MG63 (cell line): ENCODE results near the gene ANKS3. TPM values are rescaled to one million over a fixed set of nuclear protein-coding genes. Genes with fewer than 3 reads are reported as not detected.

Experiments
- total RNA-seq: library from RNA; depleted of rRNA; stranded (reverse); fragments of >200 nt; shearing (Covaris generic); gene quantifications from 2 replicates; pipeline ENCODE4 v1.2.3, GENCODE V29; 2014; ENCODE audit warnings: low replicate concordance; rRNA removed

Gene ANKS3
- total RNA-seq, 1 experiment from 2014 or later: 25.8 TPM

Other genes starting within 250 kb of the ANKS3 start
- gene CDIP1, start 195.5 kb downstream of the ANKS3 start, total RNA-seq: 4.0 and 8.8 TPM in 2 replicates
- gene C16orf96, start 177.9 kb downstream of the ANKS3 start, total RNA-seq: not detected in 2 replicates
- gene UBALD1, start 119.4 kb downstream of the ANKS3 start, total RNA-seq: 18.7 and 29.4 TPM in 2 replicates
- gene MGRN1, start 109.4 kb downstream of the ANKS3 start, total RNA-seq: 8.3 and 13.8 TPM in 2 replicates
- 61.9 and 65.8 TPM in 2 replicates for gene NUDT16L1, start 40.7 kb downstream of the ANKS3 start, total RNA-seq
- 2.8 and 3.4 TPM in 2 replicates for gene DNAAF8, start 266 bp upstream of the ANKS3 start, total RNA-seq
- 10.4 and 13.3 TPM in 2 replicates for gene ZNF500, start 32.9 kb upstream of the ANKS3 start, total RNA-seq
- not detected in 2 replicates for gene SEPTIN12, start 54.1 kb upstream of the ANKS3 start, total RNA-seq
- gene SMIM22, start 61.1 kb upstream of the ANKS3 start, total RNA-seq: not detected in 2 replicates
- 7.7 and 29.1 TPM in 2 replicates for gene ROGDI, start 68.4 kb upstream of the ANKS3 start, total RNA-seq
- 44.6 and 45.2 TPM in 2 replicates for gene GLYR1, start 113.0 kb upstream of the ANKS3 start, total RNA-seq
- 27.3 and 27.7 TPM in 2 replicates for gene UBN1, start 113.2 kb upstream of the ANKS3 start, total RNA-seq
- 0.07 and 0.36 TPM in 2 replicates for gene PPL, start 202.9 kb upstream of the ANKS3 start, total RNA-seq
- gene SEC14L5, start 224.1 kb upstream of the ANKS3 start, total RNA-seq: not detected in 2 replicates